Endothelial cell of umbilical vein (primary cell): ENCODE data around the gene ZNF800. TPM values are rescaled to one million over a fixed set of nuclear protein-coding genes. Genes with fewer than 3 reads are reported as not detected.

Experiments used
- BruUV-seq: library from RNA; stranded (reverse); fragments of 400-500 nt; replicated peaks from 2 replicates; lab custom pipeline; 2021; lab: Mats Ljungman, UMichigan
- CTCF ChIA-PET: fragments of 300-600, 350-600 bp; sonication (Branson Sonifier 250); formaldehyde crosslinking; loops from one replicate; lab custom pipeline; 2021; ENCODE audit warnings: antibody characterized with exemption, inconsistent platforms; lab: Charles Lee
- POLR2A ChIA-PET: fragments of 300-600, 350-600 bp; sonication (Branson Sonifier 250); formaldehyde crosslinking; loops from one replicate; lab custom pipeline; 2021; ENCODE audit warnings: antibody characterized with exemption, inconsistent platforms; lab: Charles Lee
- DNase-seq: peaks from one replicate; pipeline ENCODE4 v3.0.0-alpha.2; 2011; ENCODE audit warnings: low read depth, low spot score
- FAIRE-seq: peaks from 2 replicates; lab custom pipeline; 2011; peaks lifted over from hg19 to GRCh38; lab: Jason Lieb, UNC
- H2AFZ ChIP-seq: 2 replicates; pipeline ENCODE4 v1.6.0; 2012; ENCODE audit warnings: low read depth, low read length, control low read depth, inconsistent platforms
- H3K27ac ChIP-seq: 2 replicates; pipeline ENCODE4 v1.5.1; 2011; ENCODE audit warnings: low read depth, mild to moderate bottlenecking, control low read depth, low read length, moderate library complexity; ENCODE audit not compliant: insufficient read depth
- H3K27me3 ChIP-seq, 2 experiments: 2 replicates each; pipeline versions ENCODE4 v1.6.0 to v1.6.1; 2011; ENCODE audit warnings: low read length in 2 of 2, mixed read lengths in 1 of 2; ENCODE audit not compliant: control insufficient read depth in 2 of 2, insufficient read depth in 2 of 2
- H3K36me3 ChIP-seq, 2 experiments: 2 replicates in 1 of 2; 3 replicates in 1 of 2; pipeline ENCODE4 v1.5.1; 2011; ENCODE audit warnings: low read length in 2 of 2, mild to moderate bottlenecking in 1 of 2, moderate library complexity in 1 of 2; ENCODE audit not compliant: control insufficient read depth in 2 of 2, insufficient read depth in 2 of 2; ENCODE audit errors: extremely low read depth in 1 of 2
- H3K4me1 ChIP-seq: 3 replicates; pipeline ENCODE4 v1.5.1; 2011; ENCODE audit warnings: mild to moderate bottlenecking, low read length; ENCODE audit not compliant: control insufficient read depth, insufficient read depth; ENCODE audit errors: extremely low read depth
- H3K4me2 ChIP-seq: 2 replicates; pipeline ENCODE4 v1.6.1; 2011; ENCODE audit warnings: low read length, control low read depth, mixed read lengths; ENCODE audit not compliant: insufficient read depth
- H3K4me3 ChIP-seq, 3 experiments: fragments of 200-600 bp in 1 of 3; sonication (generic), shearing (Covaris generic) in 1 of 3; replicated peaks in 1 of 3; 2 replicates each; pipeline ENCODE4 v1.5.1; 2011 to 2016; ENCODE audit warnings: control low read depth in 3 of 3, low read length in 3 of 3, mild to moderate bottlenecking in 2 of 3, inconsistent platforms in 1 of 3, low read depth in 1 of 3, moderate library complexity in 1 of 3; ENCODE audit not compliant: insufficient read depth in 1 of 3
- H3K79me2 ChIP-seq: 2 replicates; pipeline ENCODE4 v1.6.0; 2012; ENCODE audit warnings: low read length, inconsistent platforms; ENCODE audit not compliant: control insufficient read depth, insufficient read depth
- H3K9ac ChIP-seq: replicated peaks from 2 replicates; pipeline ENCODE3; 2011; ENCODE audit warnings: low read length, control low read depth; ENCODE audit not compliant: insufficient read depth; ENCODE audit errors: extremely low read depth
- H3K9me1 ChIP-seq: replicated peaks from 3 replicates; pipeline ENCODE4 v1.6.0; 2011; ENCODE audit warnings: mild to moderate bottlenecking, low read length; ENCODE audit not compliant: control insufficient read depth, insufficient read depth; ENCODE audit errors: extremely low read depth
- H3K9me3 ChIP-seq: replicated peaks from 2 replicates; pipeline ENCODE4 v1.5.1; 2012; ENCODE audit warnings: low read length, inconsistent platforms; ENCODE audit not compliant: control insufficient read depth, insufficient read depth
- H4K20me1 ChIP-seq: replicated peaks from 2 replicates; pipeline ENCODE3; 2011; ENCODE audit warnings: mild to moderate bottlenecking, low read length; ENCODE audit not compliant: control insufficient read depth, insufficient read depth; ENCODE audit errors: extremely low read depth
- EZH2 ChIP-seq: IDR thresholded peaks from 2 replicates; pipeline ENCODE4 v1.6.1; 2012; ENCODE audit warnings: borderline replicate concordance, low read depth, mild to moderate bottlenecking, moderate library complexity, low read length, inconsistent platforms; ENCODE audit not compliant: severe bottlenecking
- FOS ChIP-seq: IDR thresholded peaks from 2 replicates; pipeline ENCODE4 v1.6.1; 2011; ENCODE audit warnings: mild to moderate bottlenecking, low read length, moderate library complexity, borderline replicate concordance; ENCODE audit not compliant: insufficient read depth
- GATA2 ChIP-seq: IDR thresholded peaks from 2 replicates; pipeline ENCODE4 v1.7.0; 2011; ENCODE audit warnings: low read depth, mild to moderate bottlenecking, moderate library complexity, mixed read lengths, low read length; ENCODE audit not compliant: insufficient read length, insufficient read depth
- JUN ChIP-seq: IDR thresholded peaks from 2 replicates; pipeline ENCODE4 v1.6.1; 2011; ENCODE audit warnings: borderline replicate concordance, low read depth; ENCODE audit not compliant: insufficient read length, insufficient read depth
- MYC ChIP-seq: IDR thresholded peaks from one replicate; pipeline ENCODE4 v1.6.1; 2011; ENCODE audit warnings: mild to moderate bottlenecking, low read depth, low read length
- POLR2A ChIP-seq: IDR thresholded peaks from 2 replicates; pipeline ENCODE4 v1.6.1; 2012; ENCODE audit warnings: low read depth, mild to moderate bottlenecking, control low read depth, low read length
- POLR2AphosphoS5 ChIP-seq: IDR thresholded peaks from 2 replicates; pipeline ENCODE4 v1.6.1; 2012; ENCODE audit warnings: low read depth, mild to moderate bottlenecking, control low read depth, low read length, moderate library complexity; ENCODE audit not compliant: insufficient read depth
- dilution Hi-C: fragments of 300-500 bp; cut with MboI; formaldehyde crosslinking; loops from one replicate; pipeline ENCODE4 v1.15.0; 2019; ENCODE audit warnings: low sequenced_read_pairs; ENCODE audit not compliant: extremely low pct_ligation_motif_present
- intact Hi-C: fragments of 100-400 bp; cut with micrococcal nuclease; formaldehyde crosslinking; loops from one replicate; pipeline ENCODE4 v1.10.0; 2022
- polyA plus RNA-seq, 4 experiments: library from polyadenylated mRNA; depleted of rRNA in 3 of 4; stranded (reverse) in 3 of 4; unstranded in 1 of 4; fragments of >200 nt; gene quantifications; 2 replicates each; pipeline versions ENCODE4 v1.2.1 to v1.2.3, GENCODE V29; 2011 to 2012; ENCODE audit warnings: missing spikeins in 1 of 4
- total RNA-seq: library from RNA; stranded (reverse); gene quantifications from 2 replicates; pipeline ENCODE4 v1.2.3, GENCODE V29; 2021
- TF ChIP-seq, protein P1 (sequence below), 2 donors: IDR thresholded peaks; 1 replicate in 1 of 2; 2 replicates in 1 of 2; pipeline ENCODE4 v1.5.1; 2011; ENCODE audit warnings: low read length in 2 of 2, mild to moderate bottlenecking in 2 of 2, moderate library complexity in 2 of 2, control low read depth in 1 of 2, inconsistent platforms in 1 of 2, low read depth in 1 of 2; ENCODE audit not compliant: insufficient read depth in 1 of 2; ENCODE audit errors: extremely low read depth in 1 of 2
- TF ChIP-seq, protein P2 (sequence below): IDR thresholded peaks from 2 replicates; pipeline ENCODE4 v1.6.1; 2011; ENCODE audit not compliant: insufficient read depth, insufficient read length

ZNF800 gene
- total and polyA plus RNA-seq, 2 donors (not counting 3 experiments of a cell fraction or from before 2014, with no cell fraction given) = 10.9 to 35.4 TPM

DNA sequence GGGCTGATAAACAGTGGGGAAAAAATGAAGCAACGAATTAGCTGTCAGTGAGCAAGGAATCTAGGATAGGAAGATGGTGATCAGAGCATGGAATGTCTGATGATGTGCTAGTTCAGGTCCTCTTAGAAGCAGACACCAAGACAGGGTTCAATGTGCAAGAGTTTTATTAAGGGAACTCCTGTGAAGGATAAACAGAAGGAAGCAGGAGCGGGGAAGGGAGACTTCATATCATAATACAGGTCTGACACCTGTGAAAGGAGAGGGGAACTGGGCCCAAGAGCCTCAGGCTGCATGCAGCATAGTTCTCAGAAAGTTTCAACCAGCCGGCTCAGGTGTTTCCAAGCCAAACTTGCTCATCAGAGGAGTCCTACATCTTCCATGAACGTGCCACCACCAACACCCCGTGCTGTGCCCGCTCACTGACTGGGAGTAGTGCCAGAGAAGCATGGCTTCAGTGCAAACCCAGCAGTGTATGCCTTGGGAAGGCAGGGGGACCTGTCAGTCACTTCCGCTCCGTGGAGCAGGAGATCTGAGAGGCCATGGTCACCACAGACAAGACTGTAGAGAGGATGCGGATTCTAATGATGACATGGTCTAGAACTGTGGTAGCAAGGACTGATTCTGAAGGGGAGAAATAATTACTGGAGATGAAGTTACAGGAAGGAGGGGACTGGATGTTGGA, 45.8 kb downstream of the ZNF800 start:
- no peak for DNase-seq
- no peaks in the 10 kb centered on the region for H3K79me2 ChIP-seq
- BruUV-seq = TSS peak; percentile 26
- no peak overlapping the region for H3K9ac ChIP-seq
- dilution Hi-C loops = no loop called here
- H3K4me2 ChIP-seq = no peak overlapping the region
- H3K9me1 ChIP-seq = no peaks in the 10 kb centered on the region
- H3K9me3 ChIP-seq = no peaks in the 10 kb centered on the region
- TF ChIP-seq, protein P1, sequence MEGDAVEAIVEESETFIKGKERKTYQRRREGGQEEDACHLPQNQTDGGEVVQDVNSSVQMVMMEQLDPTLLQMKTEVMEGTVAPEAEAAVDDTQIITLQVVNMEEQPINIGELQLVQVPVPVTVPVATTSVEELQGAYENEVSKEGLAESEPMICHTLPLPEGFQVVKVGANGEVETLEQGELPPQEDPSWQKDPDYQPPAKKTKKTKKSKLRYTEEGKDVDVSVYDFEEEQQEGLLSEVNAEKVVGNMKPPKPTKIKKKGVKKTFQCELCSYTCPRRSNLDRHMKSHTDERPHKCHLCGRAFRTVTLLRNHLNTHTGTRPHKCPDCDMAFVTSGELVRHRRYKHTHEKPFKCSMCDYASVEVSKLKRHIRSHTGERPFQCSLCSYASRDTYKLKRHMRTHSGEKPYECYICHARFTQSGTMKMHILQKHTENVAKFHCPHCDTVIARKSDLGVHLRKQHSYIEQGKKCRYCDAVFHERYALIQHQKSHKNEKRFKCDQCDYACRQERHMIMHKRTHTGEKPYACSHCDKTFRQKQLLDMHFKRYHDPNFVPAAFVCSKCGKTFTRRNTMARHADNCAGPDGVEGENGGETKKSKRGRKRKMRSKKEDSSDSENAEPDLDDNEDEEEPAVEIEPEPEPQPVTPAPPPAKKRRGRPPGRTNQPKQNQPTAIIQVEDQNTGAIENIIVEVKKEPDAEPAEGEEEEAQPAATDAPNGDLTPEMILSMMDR (IDR thresholded peaks at IDR 0.05; ENCODE audit: extremely low read depth in 1 of 2, insufficient read depth in 1 of 2, low read depth in 1 of 2, low read length in 2 of 2) = no peak
- TF ChIP-seq, protein P2, sequence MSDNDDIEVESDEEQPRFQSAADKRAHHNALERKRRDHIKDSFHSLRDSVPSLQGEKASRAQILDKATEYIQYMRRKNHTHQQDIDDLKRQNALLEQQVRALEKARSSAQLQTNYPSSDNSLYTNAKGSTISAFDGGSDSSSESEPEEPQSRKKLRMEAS = no peak
- no peak for TF ChIP-seq MYC
- TF ChIP-seq POLR2A = no peak
- no peak for TF ChIP-seq GATA2
- TF ChIP-seq POLR2AphosphoS5 = no peak
- no peak for TF ChIP-seq EZH2
- TF ChIP-seq FOS = no peak
- no peak for TF ChIP-seq JUN
- no peak overlapping the region for H3K27ac ChIP-seq
- intact Hi-C loops = loop anchor here (1.0 to 5.0 kb wide), 4 partner anchors 46 to 241 kb away; partner anchors contain the start of genes ARF5, GCC1 and ZNF800
- H4K20me1 ChIP-seq = no peaks in the 10 kb centered on the region
- no peaks in the 10 kb centered on the region for H3K36me3 ChIP-seq
- no peak overlapping the region for H3K4me3 ChIP-seq
- no peak for FAIRE-seq
- POLR2A ChIA-PET = no interaction called here
- H3K27me3 ChIP-seq = no peaks in the 10 kb centered on the region
- CTCF ChIA-PET = interaction anchor here (0.8 to 3.4 kb wide), 4 partner anchors 22 to 862 kb away, joined by 4 to 27 read pairs (median 18); partner anchors contain the start of gene GRM8
- peaks cover 8% of the 10 kb centered on the region for H3K4me1 ChIP-seq
- no peak overlapping the region for H2AFZ ChIP-seq
